ENCODE results near the gene DHX9.

- no peak for TF ChIP-seq CTCF (conservative IDR thresholded peaks at IDR 0.05)
- TF ChIP-seq EZH2 (IDR thresholded peaks at IDR 0.05; ENCODE audit: low read depth): no peak
These were observed 21.5 kb downstream of the DHX9 start for GRCh38 chr1:182860658-182861057.
